Activated CD4-positive, alpha-beta memory T cell treated with anti-CD3 and anti-CD28 coated beads, Interleukin-2, amount 10 ng/mL, durations not matched to agents 7 days and 5 days (primary cell): ENCODE measurements around the gene ATP13A1. TPM values are rescaled to one million over a fixed set of nuclear protein-coding genes. Genes with fewer than 3 reads are reported as not detected.
A peak's percentile ranks its signal among the peaks of the same experiment; 100 is the strongest.
"Not testable (repeated sequence)": the region's sequence is repeated elsewhere in the genome, so short reads cannot be mapped to it uniquely, and the experiment has no call there.

Experiments
- CTCF ChIA-PET: fragments of 350-600 bp; sonication (Branson Sonifier 250); formaldehyde crosslinking; loops from one replicate; lab custom pipeline; 2021; ENCODE audit warnings: antibody characterized with exemption, inconsistent platforms; lab: Charles Lee
- POLR2A ChIA-PET: fragments of 350-600 bp; sonication (Branson Sonifier 250); formaldehyde crosslinking; loops from one replicate; lab custom pipeline; 2021; ENCODE audit warnings: antibody characterized with exemption; lab: Charles Lee
- DNase-seq: peaks from one replicate; pipeline ENCODE4 v3.0.0-alpha.2; 2020
- H3K27ac Mint-ChIP-seq: one replicate; pipeline ENCODE4 v1.8.0; 2021; ENCODE audit warnings: mild to moderate bottlenecking, mixed read lengths
- H3K27me3 Mint-ChIP-seq: one replicate; pipeline ENCODE4 v1.8.0; 2021; ENCODE audit warnings: mixed read lengths
- H3K36me3 Mint-ChIP-seq: one replicate; pipeline ENCODE4 v1.8.0; 2021; ENCODE audit warnings: low read depth, mixed read lengths
- H3K4me1 Mint-ChIP-seq: one replicate; pipeline ENCODE4 v1.8.0; 2021; ENCODE audit warnings: mixed read lengths
- H3K4me3 Mint-ChIP-seq: one replicate; pipeline ENCODE4 v1.8.0; 2021; ENCODE audit warnings: mild to moderate bottlenecking, mixed read lengths
- H3K9me3 Mint-ChIP-seq: one replicate; pipeline ENCODE4 v1.8.0; 2021; ENCODE audit warnings: mixed read lengths
- total RNA-seq, 2 experiments: library from RNA; stranded (reverse); gene quantifications; one replicate each; pipeline ENCODE4 v1.2.3, GENCODE V29; 2021

ATP13A1 gene
- total RNA-seq, 2 experiments from 2014 or later, result 102 to 107 TPM

- ChIA-PET CTCF (no interaction called here), POLR2A (interaction anchor here (0.6 to 1.8 kb wide), 2 partner anchors 33 to 92 kb away, joined by 3 to 6 read pairs; no protein-coding TSS in a partner anchor)
- no peak overlapping the region for H3K27ac Mint-ChIP-seq
- no peaks in the 10 kb centered on the region for H3K27me3 Mint-ChIP-seq
- H3K4me3 Mint-ChIP-seq, result no peak overlapping the region
- no peaks in the 10 kb centered on the region for H3K9me3 Mint-ChIP-seq
- H3K36me3 Mint-ChIP-seq, result peaks cover 40% of the 10 kb centered on the region
- DNase-seq, result no peak
- H3K4me1 Mint-ChIP-seq, result peaks cover 37% of the 10 kb centered on the region
Measured at GRCh38 chr19:19624032-19624570, 39.4 kb downstream of the ATP13A1 start.

- DNase-seq, result no peak
- Mint-ChIP-seq H3K4me1 (peaks cover 39% of the 10 kb centered on the region), H3K4me3 (no peak overlapping the region), H3K27me3 (no peaks in the 10 kb centered on the region), H3K36me3 (peaks cover 37% of the 10 kb centered on the region), H3K9me3 (no peaks in the 10 kb centered on the region), H3K27ac (no peak overlapping the region)
- POLR2A ChIA-PET, result interaction anchor here (0.9 to 1.8 kb wide), 4 partner anchors 10 to 107 kb away, joined by 3 to 5 read pairs (median 4); no protein-coding TSS in a partner anchor
- CTCF ChIA-PET, result interaction anchor here (0.7 to 1.1 kb wide), 4 partner anchors 11 to 213 kb away, joined by 3 read pairs; no protein-coding TSS in a partner anchor
Measured at GRCh38 chr19:19623383-19623782, 40.1 kb downstream of the ATP13A1 start.

- H3K4me1 Mint-ChIP-seq, result peaks cover 47% of the 10 kb centered on the region
- H3K27ac Mint-ChIP-seq, result no peak overlapping the region
- H3K4me3 Mint-ChIP-seq, result peak overlapping the region; percentile 8
- no peak for DNase-seq
- POLR2A ChIA-PET, result interaction anchor here (1.0 to 10.6 kb wide), 4 partner anchors 17 to 85 kb away, joined by 3 to 118 read pairs (median 18); no protein-coding TSS in a partner anchor
- CTCF ChIA-PET, result interaction anchor here (0.6 to 1.4 kb wide), 2 partner anchors 14 to 42 kb away, joined by 3 to 5 read pairs; no protein-coding TSS in a partner anchor
- peaks cover 44% of the 10 kb centered on the region for H3K36me3 Mint-ChIP-seq
- no peaks in the 10 kb centered on the region for H3K27me3 Mint-ChIP-seq
- H3K9me3 Mint-ChIP-seq, result no peaks in the 10 kb centered on the region
Measured at GRCh38 chr19:19619849-19620210, 43.6 kb downstream of the ATP13A1 start.

DNA sequence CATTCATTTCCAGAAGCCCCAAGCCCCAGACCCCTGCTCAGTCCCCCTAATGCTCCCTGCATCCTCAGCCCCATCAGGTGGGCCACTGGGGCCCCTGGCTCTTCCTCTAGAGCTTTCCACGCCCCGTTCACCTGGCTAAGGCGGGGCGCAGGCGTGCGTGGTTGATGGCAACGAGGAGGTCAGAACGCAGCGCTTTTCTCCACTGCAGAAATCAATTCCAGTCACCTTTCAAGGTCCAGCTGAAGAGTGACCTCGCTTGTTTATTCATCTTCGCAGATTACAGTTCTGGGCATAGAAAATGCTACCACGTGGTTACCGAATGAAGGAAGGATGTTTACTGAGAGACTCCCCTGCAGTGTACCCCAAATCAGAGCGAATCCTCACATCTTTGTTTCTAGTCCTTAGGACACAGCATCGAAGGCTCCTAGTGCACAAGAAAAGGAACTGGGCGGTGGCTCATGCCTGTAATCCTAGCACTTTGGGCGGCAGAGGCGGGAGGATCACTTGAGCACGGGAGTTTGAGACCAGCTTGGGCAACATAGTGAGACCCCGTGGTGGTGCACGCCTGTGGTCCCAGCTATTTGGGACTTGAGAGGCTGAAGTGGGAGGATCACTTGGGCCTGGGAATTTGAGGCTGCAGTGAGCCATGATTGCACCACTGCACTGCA is 44.2 kb downstream of the ATP13A1 start:
- peaks cover 44% of the 10 kb centered on the region for H3K36me3 Mint-ChIP-seq
- peak overlapping the region; percentile 38 for H3K27ac Mint-ChIP-seq
- peaks cover 47% of the 10 kb centered on the region for H3K4me1 Mint-ChIP-seq
- ChIA-PET CTCF (interaction anchor here (0.6 to 1.5 kb wide), 3 partner anchors 13 to 41 kb away, joined by 3 to 6 read pairs (median 5); no protein-coding TSS in a partner anchor), POLR2A (interaction anchor here (1.1 to 10.6 kb wide), 5 partner anchors 8 to 84 kb away, joined by 3 to 118 read pairs (median 8); no protein-coding TSS in a partner anchor)
- H3K9me3 Mint-ChIP-seq, result no peaks in the 10 kb centered on the region
- peak overlapping the region; percentile 99 for H3K4me3 Mint-ChIP-seq
- DNase-seq, result no peak
- H3K27me3 Mint-ChIP-seq, result no peaks in the 10 kb centered on the region

DNA sequence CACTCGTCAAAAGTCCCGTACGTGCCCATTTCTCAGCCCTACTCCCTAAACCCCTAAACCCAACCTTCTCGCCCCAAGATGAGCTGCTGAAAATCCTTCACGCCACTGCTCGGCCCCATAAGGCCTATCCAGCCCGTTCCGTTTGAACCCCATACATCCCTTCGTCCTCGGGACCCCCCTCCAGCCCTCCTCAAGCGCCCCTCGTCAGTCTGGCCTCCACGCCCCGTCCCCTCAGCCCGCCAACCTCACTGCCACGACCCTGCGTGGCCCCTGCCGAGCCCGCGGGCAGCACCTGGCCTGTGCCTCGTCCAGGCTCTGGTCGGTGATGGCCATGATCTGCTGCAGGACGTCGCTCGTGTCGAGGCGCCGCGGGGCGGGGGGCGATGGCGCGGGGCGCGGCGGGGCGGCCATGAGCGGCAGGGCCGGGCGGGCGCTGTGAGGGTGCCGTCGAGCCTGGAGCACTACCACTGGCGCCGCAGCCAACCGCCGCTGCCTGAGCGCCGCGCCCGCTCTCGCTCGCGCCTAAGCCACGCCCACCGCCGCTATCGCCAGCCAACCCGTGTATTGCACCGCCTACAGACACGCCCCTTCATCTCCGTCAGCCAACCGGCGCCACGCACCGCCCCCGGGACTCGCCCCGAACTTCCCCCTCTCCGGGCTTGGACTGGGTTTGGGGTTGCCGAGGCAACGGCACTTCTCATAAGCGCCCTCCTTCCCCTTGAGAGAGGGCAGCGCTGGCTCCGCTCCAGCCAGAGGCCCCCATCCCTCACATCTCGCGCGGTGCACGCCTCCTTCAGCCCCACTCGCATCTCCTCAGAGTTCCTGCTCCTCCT is 45.0 kb downstream of the ATP13A1 start, which contains the start of gene PBX4:
Gene PBX4 (minus strand): TSS at position 469 of the 833 bp plus-strand sequence. CDS start 58 bp downstream, at position 411.
- CTCF ChIA-PET, result interaction anchor here (0.9 to 1.5 kb wide), 2 partner anchors 11 to 12 kb away, joined by 3 to 6 read pairs; no protein-coding TSS in a partner anchor
- POLR2A ChIA-PET, result interaction anchor here (0.8 to 10.6 kb wide), 9 partner anchors 9 to 158 kb away, joined by 3 to 118 read pairs (median 6); partner anchors contain the start of gene ZNF101

GRCh38 chr19:19615086-19615485 is 48.4 kb downstream of the ATP13A1 start:
- DNase-seq, result peak; percentile 64
- ChIA-PET POLR2A (interaction anchor here (1.2 to 10.6 kb wide), 4 partner anchors 13 to 54 kb away, joined by 3 to 118 read pairs (median 8); no protein-coding TSS in a partner anchor), CTCF (interaction anchor here (0.9 kb wide), 1 partner anchor 61 kb away, joined by 5 read pairs; no protein-coding TSS in a partner anchor)
- H3K4me3 Mint-ChIP-seq, result peak overlapping the region; percentile 73
- peak overlapping the region; percentile 91 for H3K27ac Mint-ChIP-seq
- H3K36me3 Mint-ChIP-seq, result peaks cover 47% of the 10 kb centered on the region
- no peaks in the 10 kb centered on the region for H3K27me3 Mint-ChIP-seq
- peaks cover 66% of the 10 kb centered on the region for H3K4me1 Mint-ChIP-seq
- H3K9me3 Mint-ChIP-seq, result no peaks in the 10 kb centered on the region

More for the DNA sequence above, 45.0 kb downstream of the ATP13A1 start, which contains the start of gene PBX4:
- H3K4me1 Mint-ChIP-seq, result peaks cover 49% of the 10 kb centered on the region
- H3K4me3 Mint-ChIP-seq, result peak within 1 kb of the TSS; percentile 99
- H3K36me3 Mint-ChIP-seq, result peaks cover 41% of the 10 kb centered on the region
- H3K27ac Mint-ChIP-seq, result peak within 1 kb of the TSS; percentile 86
- DNase-seq, result peak; percentile 99
- no peaks in the 10 kb centered on the region for H3K27me3 Mint-ChIP-seq
- no peaks in the 10 kb centered on the region for H3K9me3 Mint-ChIP-seq

- H3K27me3 Mint-ChIP-seq, result no peaks in the 10 kb centered on the region
- ChIA-PET POLR2A (interaction anchor here (1.0 to 10.6 kb wide), 6 partner anchors 11 to 97 kb away, joined by 4 to 118 read pairs (median 6); partner anchors contain the start of genes ATP13A1 and NDUFA13), CTCF (interaction anchor here (0.8 kb wide), 1 partner anchor 61 kb away, joined by 3 read pairs; no protein-coding TSS in a partner anchor)
- peaks cover 68% of the 10 kb centered on the region for H3K4me1 Mint-ChIP-seq
- DNase-seq, result no peak
- H3K36me3 Mint-ChIP-seq, result peaks cover 60% of the 10 kb centered on the region
- H3K4me3 Mint-ChIP-seq, result no peak overlapping the region
- H3K27ac Mint-ChIP-seq, result peak overlapping the region; percentile 21
- no peaks in the 10 kb centered on the region for H3K9me3 Mint-ChIP-seq
Measured at GRCh38 chr19:19613506-19613905, 50.0 kb downstream of the ATP13A1 start.

- no peak overlapping the region for H3K4me3 Mint-ChIP-seq
- DNase-seq, result no peak
- peaks cover 72% of the 10 kb centered on the region for H3K4me1 Mint-ChIP-seq
- no peak overlapping the region for H3K27ac Mint-ChIP-seq
- H3K36me3 Mint-ChIP-seq, result peaks cover 64% of the 10 kb centered on the region
- CTCF ChIA-PET, result interaction anchor here (1.0 to 1.1 kb wide), 2 partner anchors 56 to 78 kb away, joined by 3 read pairs; no protein-coding TSS in a partner anchor
- POLR2A ChIA-PET, result interaction anchor here (1.1 to 1.4 kb wide), 3 partner anchors 13 to 21 kb away, joined by 4 to 5 read pairs (median 4); no protein-coding TSS in a partner anchor
- no peaks in the 10 kb centered on the region for H3K9me3 Mint-ChIP-seq
- H3K27me3 Mint-ChIP-seq, result no peaks in the 10 kb centered on the region
Measured at GRCh38 chr19:19610376-19611202, 52.9 kb downstream of the ATP13A1 start.

DNA sequence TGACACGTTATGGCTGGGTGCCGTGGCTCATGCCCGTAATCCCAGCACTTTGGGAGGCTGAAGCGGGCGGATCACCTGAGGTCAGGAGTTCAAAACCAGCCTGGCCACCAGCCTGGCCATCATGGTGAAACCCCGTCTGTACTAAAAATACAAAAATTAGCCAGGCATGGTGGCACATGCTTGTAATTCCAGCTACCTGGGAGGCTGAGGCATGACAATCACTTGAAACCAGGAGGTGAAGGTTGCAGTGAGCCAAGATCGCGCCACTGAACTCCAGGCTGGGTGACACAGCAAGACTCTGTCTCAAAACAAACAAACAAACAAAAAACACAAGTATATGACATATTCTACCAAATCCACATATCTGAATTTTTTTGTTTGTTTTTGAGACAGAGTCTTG is 56.8 kb downstream of the ATP13A1 start:
- ChIA-PET CTCF (interaction anchor here (0.9 to 2.9 kb wide), 7 partner anchors 9 to 75 kb away, joined by 3 to 16 read pairs (median 6); partner anchors contain the start of genes GMIP and PBX4), POLR2A (interaction anchor here (1.1 to 11.6 kb wide), 11 partner anchors 10 to 92 kb away, joined by 3 to 118 read pairs (median 5); partner anchors contain the start of genes NDUFA13, PBX4, TSSK6 and ZNF101)
- Mint-ChIP-seq H3K4me1 (peaks cover 71% of the 10 kb centered on the region), H3K36me3 (peaks cover 55% of the 10 kb centered on the region), H3K27ac (peak overlapping the region; percentile 98), H3K4me3 (peak overlapping the region; percentile 41)
- DNase-seq, H3K27me3 Mint-ChIP-seq, H3K9me3 Mint-ChIP-seq: not testable (repeated sequence)

GRCh38 chr19:19606021-19606420 is 57.5 kb downstream of the ATP13A1 start:
- peak; percentile 65 for DNase-seq
- peak overlapping the region; percentile 98 for H3K27ac Mint-ChIP-seq
- CTCF ChIA-PET, result interaction anchor here (0.6 to 2.9 kb wide), 10 partner anchors 9 to 1172 kb away, joined by 3 to 16 read pairs (median 6); partner anchors contain the start of genes GMIP and PBX4
- no peaks in the 10 kb centered on the region for H3K9me3 Mint-ChIP-seq
- H3K27me3 Mint-ChIP-seq, result no peaks in the 10 kb centered on the region
- peaks cover 60% of the 10 kb centered on the region for H3K36me3 Mint-ChIP-seq
- peaks cover 76% of the 10 kb centered on the region for H3K4me1 Mint-ChIP-seq
- POLR2A ChIA-PET, result interaction anchor here (1.1 to 11.6 kb wide), 14 partner anchors 9 to 91 kb away, joined by 3 to 118 read pairs (median 4); partner anchors contain the start of genes ATP13A1, LPAR2, NDUFA13 and PBX4
- peak overlapping the region; percentile 41 for H3K4me3 Mint-ChIP-seq
